Loucy (cell line): ENCODE results near the gene GREB1L.

ENCODE experiments used
- H2AFZ ChIP-seq: fragments of 200-600 bp; sonication (generic); 2 replicates; pipeline ENCODE4 v1.6.0; 2016; ENCODE audit warnings: antibody characterized with exemption, mild to moderate bottlenecking, low read length, moderate library complexity
- H3F3A ChIP-seq: fragments of 200-600 bp; 2 replicates; pipeline ENCODE4 v1.6.0; 2016; ENCODE audit warnings: antibody characterized with exemption, low read depth, mild to moderate bottlenecking
- H3K27me3 ChIP-seq: fragments of 200-600 bp; sonication (generic); 2 replicates; pipeline ENCODE4 v1.6.1; 2014; ENCODE audit warnings: low read length, mild to moderate bottlenecking; ENCODE audit not compliant: insufficient read depth, poor library complexity, severe bottlenecking
- H3K36me3 ChIP-seq: fragments of 200-600 bp; sonication (generic); 2 replicates; pipeline ENCODE4 v1.6.1; 2016; ENCODE audit warnings: low read length; ENCODE audit not compliant: insufficient read depth
- H3K4me1 ChIP-seq: fragments of 200-600 bp; sonication (generic); 2 replicates; pipeline ENCODE4 v1.5.1; 2014; ENCODE audit warnings: low read length, mild to moderate bottlenecking; ENCODE audit not compliant: insufficient read depth, poor library complexity, severe bottlenecking
- H3K4me2 ChIP-seq: fragments of 200-600 bp; sonication (generic); 2 replicates; pipeline ENCODE4 v1.6.0; 2014; ENCODE audit warnings: antibody characterized with exemption, low read length, low read depth, mild to moderate bottlenecking; ENCODE audit not compliant: poor library complexity, severe bottlenecking
- H3K4me3 ChIP-seq: fragments of 200-600 bp; sonication (generic); 2 replicates; pipeline ENCODE4 v1.5.1; 2014; ENCODE audit warnings: low read length, mild to moderate bottlenecking, mixed read lengths; ENCODE audit not compliant: poor library complexity, severe bottlenecking
- H3K79me2 ChIP-seq: fragments of 200-600 bp; sonication (generic); 2 replicates; pipeline ENCODE4 v1.6.1; 2014; ENCODE audit warnings: low read length; ENCODE audit not compliant: insufficient read depth
- H3K9ac ChIP-seq: fragments of 200-600 bp; sonication (generic); 2 replicates; pipeline ENCODE4 v1.6.0; 2014; ENCODE audit warnings: mild to moderate bottlenecking, low read depth, low read length, moderate library complexity; ENCODE audit not compliant: poor library complexity, severe bottlenecking
- H3K9me2 ChIP-seq: fragments of 200-600 bp; sonication (generic); replicated peaks from 2 replicates; pipeline ENCODE4 v1.6.1; 2016; ENCODE audit warnings: low read depth, low read length, mixed read lengths
- H3K9me3 ChIP-seq: fragments of 200-600 bp; sonication (generic); 2 replicates; pipeline ENCODE4 v1.6.1; 2014; ENCODE audit warnings: mild to moderate bottlenecking, antibody characterized with exemption, low read length, low read depth; ENCODE audit not compliant: insufficient read depth
- H4K20me1 ChIP-seq: fragments of 200-600 bp; sonication (generic); 2 replicates; pipeline ENCODE4 v1.6.0; 2014; ENCODE audit warnings: antibody characterized with exemption, low read length, mild to moderate bottlenecking; ENCODE audit not compliant: insufficient read depth, poor library complexity, severe bottlenecking
- CTCF ChIP-seq: fragments of 200-600 bp; sonication (generic); conservative IDR thresholded peaks from 2 replicates; pipeline ENCODE4 v1.5.1; 2014; ENCODE audit warnings: mild to moderate bottlenecking, antibody characterized with exemption, low read length
- EZH2phosphoT487 ChIP-seq: fragments of 200-600 bp; IDR thresholded peaks from 2 replicates; pipeline ENCODE4 v1.6.1; 2018; ENCODE audit warnings: antibody characterized with exemption, mild to moderate bottlenecking, moderate library complexity, borderline replicate concordance

GREB1L gene

GRCh38 chr18:21457179-21457535 is 215.1 kb downstream of the GREB1L start:
- no peak overlapping the region for H3K4me2 ChIP-seq
- no peaks in the 10 kb centered on the region for H3K9me2 ChIP-seq
- H3K4me1 ChIP-seq, result peaks cover 6% of the 10 kb centered on the region
- H3K4me3 ChIP-seq, result no peak overlapping the region
- H2AFZ ChIP-seq, result no peak overlapping the region
- no peak overlapping the region for H3K9ac ChIP-seq
- H3K79me2 ChIP-seq, result no peaks in the 10 kb centered on the region
- no peaks in the 10 kb centered on the region for H3K27me3 ChIP-seq
- no peaks in the 10 kb centered on the region for H3K36me3 ChIP-seq
- no peaks in the 10 kb centered on the region for H3F3A ChIP-seq
- H3K9me3 ChIP-seq, result no peaks in the 10 kb centered on the region
- no peaks in the 10 kb centered on the region for H4K20me1 ChIP-seq
- TF ChIP-seq EZH2phosphoT487, result no peak
- no peak for TF ChIP-seq CTCF

DNA sequence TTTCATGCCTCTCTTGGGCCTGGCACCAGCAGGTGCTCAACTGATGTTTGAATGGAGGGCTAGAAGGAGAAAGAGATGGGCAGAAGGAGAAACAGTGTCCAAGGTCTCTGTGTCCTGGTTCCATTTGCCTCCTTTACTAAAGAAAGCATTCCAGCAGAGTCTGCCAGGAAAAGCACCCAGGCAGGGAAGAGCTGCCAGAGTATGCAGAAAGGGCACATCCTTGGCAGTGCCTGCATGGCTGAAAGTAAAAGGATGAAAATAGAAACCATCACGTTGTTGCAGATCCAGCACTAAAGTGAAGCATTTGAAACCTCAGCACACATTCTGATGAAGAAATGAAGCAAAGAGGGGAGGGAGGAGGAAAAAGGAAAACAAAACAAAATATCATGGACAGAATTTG is 216.3 kb downstream of the GREB1L start:
- no peaks in the 10 kb centered on the region for H3K4me1 ChIP-seq
- no peaks in the 10 kb centered on the region for H3F3A ChIP-seq
- H3K9ac ChIP-seq, result no peak overlapping the region
- no peak overlapping the region for H2AFZ ChIP-seq
- H3K36me3 ChIP-seq, result no peaks in the 10 kb centered on the region
- TF ChIP-seq CTCF (no peak), EZH2phosphoT487 (no peak)
- no peaks in the 10 kb centered on the region for H3K79me2 ChIP-seq
- no peak overlapping the region for H3K4me3 ChIP-seq
- no peaks in the 10 kb centered on the region for H4K20me1 ChIP-seq
- H3K9me2 ChIP-seq, result no peaks in the 10 kb centered on the region
- no peaks in the 10 kb centered on the region for H3K9me3 ChIP-seq
- H3K4me2 ChIP-seq, result no peak overlapping the region
- no peaks in the 10 kb centered on the region for H3K27me3 ChIP-seq

GRCh38 chr18:21458788-21459187 is 216.8 kb downstream of the GREB1L start:
- Histone ChIP-seq H3K9ac (no peak overlapping the region), H3K79me2 (no peaks in the 10 kb centered on the region), H3K27me3 (no peaks in the 10 kb centered on the region), H3K9me2 (no peaks in the 10 kb centered on the region), H3K9me3 (no peaks in the 10 kb centered on the region), H3K36me3 (no peaks in the 10 kb centered on the region), H2AFZ (no peak overlapping the region), H3K4me2 (no peak overlapping the region), H3K4me3 (no peak overlapping the region), H3F3A (no peaks in the 10 kb centered on the region), H4K20me1 (no peaks in the 10 kb centered on the region), H3K4me1 (no peaks in the 10 kb centered on the region)
- TF ChIP-seq EZH2phosphoT487 (no peak), CTCF (no peak)
